ENCODE results near the gene KCNQ1.

KCNQ1 gene

DNA sequence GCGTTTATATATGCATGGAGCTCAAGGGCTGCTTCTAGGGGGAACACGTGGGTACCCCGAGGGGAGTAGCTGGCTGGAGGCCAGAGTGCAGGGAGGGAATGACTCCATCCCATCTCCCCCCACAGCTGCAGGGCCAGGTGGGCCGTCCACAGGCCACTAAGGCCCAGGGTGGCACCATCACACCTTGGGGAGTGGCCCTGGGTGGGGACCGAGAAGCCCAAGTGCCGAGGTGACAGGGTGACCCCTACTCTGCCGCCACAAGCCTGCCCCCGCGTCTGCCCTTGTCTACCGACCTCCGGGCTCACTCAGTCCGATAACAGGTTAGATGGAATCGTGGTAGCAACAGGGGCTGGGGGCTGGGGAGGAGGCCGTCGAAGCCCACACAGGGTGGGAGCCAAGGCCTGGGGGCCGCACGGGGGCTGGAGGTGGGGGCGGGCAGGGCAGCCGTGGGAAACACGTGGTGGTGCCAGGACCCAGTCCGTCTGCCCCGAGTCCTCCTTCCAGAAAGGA lies 129.3 kb downstream of the KCNQ1 start:
- no peak for DNase-seq

DNA sequence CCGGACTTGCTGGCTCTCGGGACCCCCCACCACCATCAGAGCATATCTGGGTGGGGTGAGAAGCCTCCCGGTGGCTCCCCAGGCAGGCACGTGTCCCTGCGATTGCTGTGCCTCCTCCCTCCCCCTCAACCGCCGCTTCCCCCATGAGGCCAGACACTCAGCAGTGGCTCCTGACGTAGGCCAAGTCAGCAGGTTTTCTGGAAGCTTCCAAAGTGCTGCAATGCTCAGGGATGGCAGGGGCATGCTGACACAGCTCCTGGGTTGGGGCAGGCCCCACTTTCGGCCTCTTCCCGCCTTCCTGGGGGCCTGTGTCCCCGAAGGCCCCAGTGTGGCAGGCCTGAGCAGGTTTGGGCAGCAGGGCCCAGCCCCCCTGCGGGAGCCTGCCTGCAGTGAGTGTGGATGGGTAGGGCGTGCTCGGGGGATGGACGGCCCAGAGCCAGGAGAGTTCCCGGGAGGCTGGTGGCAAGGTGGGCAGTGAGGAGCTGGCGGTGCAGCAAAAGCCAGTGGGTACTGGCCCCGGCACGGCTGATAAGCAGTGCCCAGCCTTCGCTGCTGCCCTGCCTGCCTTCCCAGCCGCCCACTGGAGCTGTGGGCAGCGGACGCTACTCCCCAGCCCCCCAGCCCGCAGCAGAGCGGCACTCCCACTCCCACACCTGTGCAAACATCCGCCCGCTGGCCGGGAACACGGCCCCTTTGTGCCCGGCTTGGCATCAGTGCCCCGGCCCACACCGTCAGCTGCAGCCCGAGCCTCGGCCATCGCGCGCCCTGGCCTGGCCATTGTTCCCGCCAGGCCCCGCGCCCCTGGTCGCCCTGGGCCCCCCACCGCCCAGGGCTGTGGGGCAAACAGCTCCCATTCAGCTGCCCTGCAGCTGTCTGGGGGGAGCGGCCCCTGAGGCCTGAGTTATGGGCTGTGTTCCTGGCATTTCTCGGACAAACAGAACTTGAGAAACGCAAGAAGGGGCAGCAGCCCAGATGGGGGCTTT lies 130.0 kb downstream of the KCNQ1 start:
- no peak for DNase-seq

DNA sequence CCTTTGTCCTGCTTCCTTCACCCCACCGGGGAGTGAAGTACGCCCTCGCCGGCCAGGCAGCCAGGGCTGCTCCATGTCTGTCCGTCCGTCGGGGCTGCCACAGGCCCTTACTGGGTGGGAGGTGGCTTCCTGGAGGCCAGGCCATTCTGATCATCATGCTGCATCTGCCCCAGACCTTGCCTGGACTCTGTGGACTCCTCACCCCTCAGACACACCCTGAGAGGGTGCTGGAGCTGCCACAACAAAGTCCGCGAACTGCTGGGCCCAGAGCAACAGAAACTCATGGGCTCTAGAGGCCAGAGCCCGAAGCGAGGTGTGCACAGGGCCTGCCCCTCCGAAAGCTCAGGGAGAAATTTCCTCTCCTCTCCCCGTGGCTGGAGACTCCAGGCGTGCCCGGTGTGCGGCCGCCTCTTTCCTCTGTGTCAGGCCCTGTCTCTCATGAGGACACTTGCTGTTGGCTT lies 130.8 kb downstream of the KCNQ1 start:
- DNase-seq = no peak

DNA sequence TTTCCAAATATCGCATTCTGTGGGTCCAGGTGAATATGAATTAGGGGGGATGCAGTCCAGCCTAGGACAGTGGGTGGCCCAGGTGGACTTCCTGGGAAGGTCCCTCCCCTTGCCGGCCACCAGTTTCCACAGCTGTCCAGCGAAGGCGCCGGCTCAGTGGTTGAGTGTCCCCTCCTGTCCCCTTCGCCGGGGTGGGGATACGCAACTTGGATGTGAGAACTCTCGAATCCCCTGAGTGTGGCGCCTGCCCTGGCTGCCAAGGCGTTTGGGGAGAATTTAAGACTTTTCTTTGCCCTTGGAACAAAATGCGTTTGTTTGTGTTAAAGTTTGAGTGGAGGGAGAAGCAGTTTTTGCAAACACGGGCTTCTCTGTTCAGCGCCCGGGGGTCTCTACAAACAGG lies 131.3 kb downstream of the KCNQ1 start:
- no peak for DNase-seq

DNA sequence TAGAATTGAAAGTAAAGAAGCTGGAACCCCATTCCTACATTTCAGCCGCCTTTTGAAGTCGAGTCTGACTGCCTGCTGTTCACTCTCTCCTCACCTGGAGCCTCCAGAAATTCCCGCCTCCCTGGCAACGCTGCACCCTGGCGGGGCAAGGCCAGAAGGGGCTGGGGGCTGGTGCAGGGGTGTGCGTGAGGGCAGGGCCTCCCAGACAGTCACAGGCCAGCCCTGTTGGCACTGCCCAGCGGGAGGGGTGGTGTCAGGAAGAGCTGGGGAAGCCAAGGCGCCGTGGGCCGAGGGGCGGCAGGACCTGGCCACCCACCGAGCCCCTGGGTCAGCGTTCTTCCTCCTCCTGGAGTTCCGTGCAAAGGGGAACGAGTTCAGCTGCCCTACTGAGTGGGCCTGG lies 131.7 kb downstream of the KCNQ1 start:
- DNase-seq = no peak

DNA sequence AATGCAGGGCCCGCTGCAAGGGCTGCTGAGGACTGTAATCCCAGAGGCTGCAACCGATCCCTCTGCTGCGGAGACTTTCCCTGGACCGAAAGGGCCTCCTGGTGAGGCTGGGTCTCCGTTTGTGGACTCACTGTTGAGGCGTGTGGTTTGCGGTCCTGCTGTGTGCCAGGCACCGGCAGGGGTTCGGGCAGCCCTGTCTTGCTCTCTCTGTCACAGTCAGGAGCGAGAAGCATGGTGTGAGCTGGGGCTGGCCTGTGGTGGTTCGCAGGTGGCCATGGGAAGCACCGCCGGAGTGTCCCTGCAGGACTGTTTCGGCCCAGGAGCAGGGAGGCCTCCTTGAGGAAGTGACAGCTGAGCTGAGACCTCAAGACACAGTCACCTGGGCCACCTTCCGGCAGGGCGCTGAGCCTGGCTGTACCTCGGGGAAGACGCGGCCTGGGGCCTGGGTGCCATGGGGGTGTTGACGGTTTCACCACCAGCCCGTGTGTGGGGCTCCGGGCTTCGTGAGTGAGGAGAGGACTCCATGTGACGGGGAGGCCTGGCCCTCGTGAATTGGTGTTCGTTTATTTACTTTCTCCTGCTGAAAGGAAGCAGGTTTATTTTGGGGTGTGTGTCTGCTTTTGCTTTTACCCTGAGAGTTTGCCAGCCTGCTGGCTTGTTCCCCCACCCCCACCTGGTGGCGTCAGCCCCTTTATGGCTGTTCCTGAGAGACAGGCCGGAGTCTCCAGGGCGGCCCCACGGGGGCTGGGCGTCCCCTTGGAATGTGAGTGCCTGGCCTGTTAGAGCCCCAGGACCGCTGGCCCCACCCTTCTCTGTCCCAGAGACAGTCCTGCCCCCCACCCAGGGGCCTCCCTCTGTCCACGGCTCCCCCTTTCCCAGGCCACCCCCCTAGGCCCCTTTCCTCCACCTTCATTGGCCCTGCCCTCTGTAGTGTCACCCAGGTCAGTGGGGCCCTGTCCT lies 132.5 kb downstream of the KCNQ1 start:
- no peak for DNase-seq

DNA sequence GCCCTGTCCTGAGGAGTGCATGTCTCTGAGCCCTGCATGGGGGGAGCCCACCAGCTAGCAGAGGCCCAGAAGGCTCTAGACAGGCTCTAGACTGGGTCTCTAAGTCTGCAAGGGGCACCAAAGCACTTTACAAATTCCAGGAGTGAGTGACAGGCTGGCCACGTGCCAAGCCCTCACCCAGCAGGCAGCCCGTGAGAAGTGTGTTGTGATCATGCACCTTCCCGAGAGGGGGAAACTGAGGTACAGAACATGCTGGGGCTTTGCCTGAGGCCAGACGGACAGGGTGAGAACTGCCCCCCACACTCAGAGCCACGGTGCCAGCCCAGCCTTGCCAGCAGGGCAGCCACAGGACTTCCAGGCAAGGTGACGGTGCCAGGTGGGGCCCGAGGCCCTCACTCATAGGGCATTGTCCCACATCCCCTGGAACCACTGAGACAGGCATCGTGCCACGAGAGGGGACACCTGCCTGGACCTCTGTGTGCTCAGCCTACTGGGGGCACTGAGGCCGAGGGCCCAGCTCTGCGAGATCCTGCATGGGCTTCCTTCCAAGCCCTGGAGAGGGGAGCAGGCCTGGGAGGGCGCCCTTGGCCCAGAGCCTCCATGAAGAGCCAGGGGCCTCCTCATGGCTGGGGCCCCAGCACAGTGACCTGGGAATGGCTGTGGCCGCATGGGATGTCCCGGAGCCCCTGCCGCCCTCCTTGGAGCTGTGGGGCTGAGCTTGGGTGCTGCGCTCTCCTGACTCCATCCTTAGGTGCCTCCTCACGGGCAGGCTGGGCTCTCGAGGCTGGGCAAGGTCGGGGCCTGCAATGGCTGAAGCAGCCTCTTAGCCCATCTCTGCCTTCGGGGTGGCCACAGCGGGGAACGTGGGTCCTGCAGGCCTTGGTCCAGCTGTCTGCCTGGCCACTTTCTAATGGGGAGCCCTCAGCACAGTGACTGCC lies 133.5 kb downstream of the KCNQ1 start:
- no peak for DNase-seq

DNA sequence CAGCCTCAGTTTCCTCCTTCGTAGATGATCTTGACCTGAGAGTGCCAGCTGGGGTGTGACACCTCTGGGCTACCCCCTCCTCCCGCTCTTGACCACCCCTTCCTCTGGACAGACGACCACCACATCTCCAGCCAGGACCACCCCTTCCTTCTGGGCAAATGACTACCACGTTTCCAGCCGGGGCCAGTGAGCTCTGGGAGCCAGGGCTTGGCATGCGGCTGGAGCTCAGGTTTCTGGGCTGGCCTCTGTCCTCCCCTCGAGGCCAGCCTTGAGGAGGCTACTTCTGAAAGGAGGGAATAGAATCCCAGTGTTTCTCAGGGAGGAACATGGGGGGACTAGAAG lies 134.1 kb downstream of the KCNQ1 start:
- no peak for DNase-seq

DNA sequence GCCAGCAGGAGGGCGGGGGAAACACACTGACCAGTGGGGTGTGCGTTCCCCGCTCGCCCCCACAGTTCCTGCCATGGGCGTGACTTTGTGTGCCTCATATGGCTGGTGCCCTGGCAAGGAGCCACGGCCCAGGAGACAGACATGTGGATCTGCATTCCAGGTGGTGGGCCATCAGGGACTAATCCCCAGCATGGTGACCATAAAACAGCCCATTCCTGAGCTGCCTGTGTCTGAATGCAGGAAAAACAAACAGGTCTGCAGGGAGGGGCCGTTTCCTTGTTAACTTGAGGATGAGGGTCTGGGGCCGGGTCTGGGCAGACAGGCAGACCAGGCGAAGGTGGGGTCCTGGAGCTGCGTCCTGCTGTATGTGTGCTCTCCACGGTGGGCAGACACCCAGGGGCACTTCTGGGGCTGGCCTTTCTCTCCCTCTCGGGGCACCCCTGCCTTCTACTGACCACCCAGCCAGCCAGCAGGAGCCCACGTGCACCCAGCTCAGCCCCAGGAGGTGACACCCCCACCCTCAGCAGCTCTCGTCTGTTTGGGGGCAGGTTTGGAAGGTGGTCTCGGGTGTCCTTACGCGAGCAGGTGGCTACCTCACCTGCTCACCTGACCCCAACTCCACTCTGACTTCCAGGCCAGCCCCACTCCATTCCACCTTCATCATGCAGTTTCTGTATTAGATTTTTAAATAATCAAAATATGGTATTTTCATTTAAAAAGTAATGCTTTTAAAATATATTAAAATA lies 134.7 kb downstream of the KCNQ1 start:
- no peak for DNase-seq

DNA sequence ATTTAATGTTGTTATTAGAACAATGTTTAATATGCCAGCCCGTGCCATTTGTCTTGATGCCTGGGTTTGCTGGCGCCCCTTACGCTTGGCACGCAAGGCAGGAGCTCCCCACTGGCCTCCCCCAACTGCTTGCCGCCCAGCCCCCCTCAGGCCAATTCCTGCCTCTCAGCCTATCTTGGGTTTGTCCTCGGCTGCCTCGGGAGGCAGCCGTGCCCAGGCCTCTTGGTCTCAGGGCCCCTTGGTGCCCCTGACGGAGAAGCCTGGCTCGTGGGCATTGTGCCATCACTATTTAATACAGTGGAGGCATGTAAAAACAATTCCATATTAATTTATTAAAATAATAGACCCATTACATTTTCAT lies 135.2 kb downstream of the KCNQ1 start:
- DNase-seq = no peak

DNA sequence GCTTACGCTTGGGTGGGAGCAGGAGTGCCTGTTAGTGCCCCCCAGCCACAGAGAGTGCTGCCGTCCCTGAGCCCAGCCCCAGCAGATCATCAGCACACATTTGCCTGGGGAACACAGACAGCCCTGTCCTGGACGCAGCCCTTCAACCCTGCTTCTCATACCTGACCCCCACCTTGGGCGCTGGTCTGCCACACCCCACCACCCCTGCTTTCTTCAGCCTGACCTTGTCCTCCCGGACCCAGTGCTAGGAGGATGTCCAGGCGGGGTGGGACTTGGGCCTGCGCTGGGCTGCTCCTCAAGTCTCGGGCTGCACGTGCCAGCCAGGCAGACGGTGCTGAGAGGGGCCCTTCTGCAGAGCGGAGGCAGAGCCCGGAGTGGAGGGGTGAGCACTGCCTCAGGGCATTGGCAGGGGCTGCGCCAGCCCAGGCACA lies 135.8 kb downstream of the KCNQ1 start:
- no peak for DNase-seq

DNA sequence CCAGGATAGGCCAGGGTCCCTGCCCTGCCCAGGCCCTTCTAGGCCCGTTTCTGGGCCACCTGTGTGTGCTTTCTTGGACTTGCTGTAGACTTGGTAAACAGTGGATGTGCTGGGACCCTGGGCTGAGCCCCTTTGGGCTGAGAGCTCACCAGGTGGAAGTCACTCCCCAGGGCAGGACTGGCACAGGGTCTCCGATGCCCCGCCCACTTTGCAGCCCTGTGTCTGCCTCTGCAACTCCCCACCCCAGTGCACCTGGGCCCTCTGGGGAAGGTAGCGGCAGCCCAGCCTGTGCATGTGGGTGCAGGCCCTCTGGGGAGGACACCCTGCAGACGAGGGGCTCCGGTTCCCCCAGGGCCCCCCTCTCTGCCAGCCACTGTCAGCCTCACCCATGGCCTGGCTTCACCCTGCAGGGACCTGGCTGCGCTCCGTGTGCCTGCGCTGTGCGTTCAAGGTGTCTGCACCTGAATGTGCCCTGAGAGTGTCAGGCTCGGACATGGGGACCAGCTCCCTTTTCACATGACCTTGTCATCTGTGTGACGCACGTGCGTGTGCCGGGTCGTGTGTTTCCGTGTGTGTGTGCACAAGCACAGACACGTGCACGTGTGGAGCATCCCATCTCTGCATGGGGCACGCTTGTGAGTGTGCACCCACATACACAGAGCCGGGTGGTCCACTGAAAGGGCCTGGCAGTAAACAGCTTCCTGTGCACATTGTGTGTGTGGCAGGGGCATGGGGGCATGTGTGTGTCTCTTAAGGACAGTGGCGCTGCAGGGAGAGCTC lies 136.5 kb downstream of the KCNQ1 start:
- no peak for DNase-seq

DNA sequence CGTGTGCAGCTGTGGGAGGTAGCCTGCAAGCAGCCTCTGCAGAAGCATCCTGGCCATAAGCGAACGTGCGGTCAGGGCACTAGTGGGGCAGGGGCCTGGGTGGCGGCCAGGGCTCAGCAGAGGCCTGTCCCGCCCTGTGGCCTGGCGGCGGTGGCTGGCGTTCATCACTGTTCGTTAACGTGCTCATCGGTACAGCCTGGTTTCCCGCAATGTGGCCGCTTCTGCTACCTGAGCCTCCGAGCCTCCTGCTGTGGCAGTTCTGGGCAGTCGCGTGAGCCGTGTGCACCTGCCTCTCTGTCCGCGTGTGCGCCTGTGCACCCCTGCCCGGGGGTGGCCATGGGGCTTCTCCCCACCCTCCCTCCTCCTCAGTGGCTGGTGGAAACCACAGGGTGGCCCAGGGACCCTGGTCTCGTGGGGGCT lies 137.1 kb downstream of the KCNQ1 start:
- no peak for DNase-seq

DNA sequence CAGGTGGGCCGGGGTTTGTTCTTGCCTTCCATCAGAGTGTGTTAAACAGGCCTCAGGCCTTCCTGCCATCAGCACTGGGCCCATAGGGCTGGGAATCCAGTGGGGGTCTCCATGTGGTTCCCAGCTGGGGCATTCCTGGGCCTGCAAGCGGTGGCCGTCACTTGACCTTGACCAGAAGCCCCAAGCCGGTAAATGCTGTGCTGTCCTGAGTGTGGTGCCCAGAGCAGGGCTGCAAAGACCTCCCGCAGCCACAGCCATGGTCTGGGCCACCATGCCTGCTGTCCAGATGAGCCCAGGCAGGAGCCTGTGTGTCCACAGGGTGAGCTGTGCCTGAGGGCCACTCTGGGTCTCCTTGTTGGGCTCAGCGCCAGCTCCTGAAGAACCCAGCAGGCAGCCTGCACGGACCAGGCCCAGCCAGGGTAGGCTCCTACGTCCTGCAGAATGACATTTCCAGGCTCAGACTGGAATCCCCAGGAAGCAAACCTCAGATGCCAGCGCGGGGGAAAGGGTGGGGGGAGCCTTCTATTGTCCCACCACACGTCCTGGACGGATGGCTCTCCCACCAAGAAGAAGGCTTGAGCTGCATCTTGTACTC lies 137.6 kb downstream of the KCNQ1 start:
- no peak for DNase-seq

DNA sequence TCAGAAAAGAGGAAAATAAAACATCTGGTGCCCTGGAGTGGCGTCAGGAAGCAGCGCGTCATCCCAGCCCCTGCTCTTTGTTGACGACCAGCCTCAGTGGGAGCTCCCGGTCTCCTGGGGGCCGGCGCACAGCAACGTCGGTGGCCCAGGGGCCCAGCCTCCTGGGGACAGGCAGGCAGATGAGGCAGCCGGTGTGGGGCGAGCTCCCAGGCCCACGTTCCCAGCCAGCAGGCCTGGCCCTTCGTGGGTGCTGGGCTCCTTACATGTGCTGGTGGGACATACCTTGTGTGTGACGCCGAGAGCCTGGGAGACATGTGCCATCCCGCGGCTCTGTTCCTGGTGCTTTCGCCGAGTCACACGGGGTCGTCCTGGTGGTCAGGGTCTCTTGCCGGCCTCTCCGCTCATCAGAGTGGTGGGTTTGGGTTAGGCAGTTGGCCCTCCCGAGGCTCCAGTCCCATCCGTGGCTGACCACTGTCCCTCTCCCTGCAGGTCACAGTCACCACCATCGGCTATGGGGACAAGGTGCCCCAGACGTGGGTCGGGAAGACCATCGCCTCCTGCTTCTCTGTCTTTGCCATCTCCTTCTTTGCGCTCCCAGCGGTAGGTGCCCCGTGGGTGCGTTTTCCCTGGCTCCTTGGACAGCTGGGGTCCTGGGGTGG lies 138.3 kb downstream of the KCNQ1 start:
- no peak for DNase-seq

DNA sequence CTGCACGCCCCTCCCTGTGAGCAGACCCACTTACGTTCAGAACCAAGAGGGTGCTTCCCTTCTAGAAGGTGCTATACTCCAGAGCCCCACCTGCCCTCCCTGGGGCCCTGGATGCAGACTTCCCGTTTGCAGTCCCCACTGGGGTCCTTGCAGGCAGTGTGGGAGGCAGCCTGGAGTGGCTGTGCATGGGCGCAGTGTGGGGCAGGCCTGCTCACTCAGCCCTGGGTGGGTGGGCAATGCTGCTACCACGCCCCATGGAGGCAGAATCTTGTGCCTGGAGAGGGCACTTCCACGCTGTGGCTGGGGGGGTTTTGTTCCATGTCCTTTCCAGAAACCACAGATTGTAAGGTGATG lies 138.8 kb downstream of the KCNQ1 start:
- DNase-seq = no peak

DNA sequence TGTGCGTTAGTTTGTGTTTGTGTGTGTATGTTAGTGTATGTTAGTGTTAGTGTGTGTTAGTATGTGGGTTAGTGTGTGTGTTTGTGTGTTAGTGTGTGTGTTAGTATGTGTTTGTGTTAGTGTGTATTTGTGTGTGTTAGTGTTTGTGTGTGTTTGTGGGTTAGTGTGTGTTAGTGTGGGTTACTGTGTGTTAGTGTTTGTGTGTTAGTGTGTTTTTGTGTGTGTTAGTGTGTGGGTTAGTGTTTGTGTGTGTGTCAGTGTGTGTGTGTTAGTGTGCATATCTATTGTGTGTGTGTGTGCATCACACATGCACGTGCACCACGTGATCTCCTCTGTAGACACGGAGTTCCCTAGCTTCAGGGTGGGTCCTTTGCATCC lies 139.6 kb downstream of the KCNQ1 start:
- no peak for DNase-seq

DNA sequence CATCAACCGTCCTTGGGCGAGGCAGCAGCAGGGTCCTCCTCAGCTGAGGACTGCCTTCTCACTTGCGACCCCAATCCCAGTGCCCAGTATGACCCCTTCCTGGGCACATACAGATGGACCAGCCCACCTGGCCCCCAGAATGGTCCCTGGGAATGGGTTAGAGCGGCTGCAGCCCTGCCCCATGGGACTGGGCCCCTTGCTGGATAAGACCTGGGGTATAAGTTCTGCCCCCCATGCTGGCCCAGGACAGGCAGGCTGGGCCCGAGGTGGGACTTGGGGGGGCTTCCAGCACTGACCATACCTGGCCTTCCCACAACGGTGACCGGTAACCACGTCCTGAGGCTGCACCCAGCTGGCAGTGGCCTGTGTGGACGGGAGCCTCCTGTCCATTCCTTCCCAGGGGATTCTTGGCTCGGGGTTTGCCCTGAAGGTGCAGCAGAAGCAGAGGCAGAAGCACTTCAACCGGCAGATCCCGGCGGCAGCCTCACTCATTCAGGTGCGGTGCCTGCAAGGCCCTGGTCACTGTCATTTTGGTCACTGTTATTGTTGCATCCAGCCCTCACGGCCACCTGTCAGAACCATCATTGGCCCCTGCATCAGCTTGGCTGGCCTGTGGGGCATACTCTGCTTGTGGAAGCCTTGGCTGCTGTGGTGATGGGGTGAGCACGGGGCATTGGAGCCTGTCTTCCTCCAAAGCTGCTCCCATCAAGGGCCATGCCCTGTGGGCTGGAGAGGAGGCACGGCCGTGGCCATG lies 140.2 kb downstream of the KCNQ1 start:
- no peak for DNase-seq

DNA sequence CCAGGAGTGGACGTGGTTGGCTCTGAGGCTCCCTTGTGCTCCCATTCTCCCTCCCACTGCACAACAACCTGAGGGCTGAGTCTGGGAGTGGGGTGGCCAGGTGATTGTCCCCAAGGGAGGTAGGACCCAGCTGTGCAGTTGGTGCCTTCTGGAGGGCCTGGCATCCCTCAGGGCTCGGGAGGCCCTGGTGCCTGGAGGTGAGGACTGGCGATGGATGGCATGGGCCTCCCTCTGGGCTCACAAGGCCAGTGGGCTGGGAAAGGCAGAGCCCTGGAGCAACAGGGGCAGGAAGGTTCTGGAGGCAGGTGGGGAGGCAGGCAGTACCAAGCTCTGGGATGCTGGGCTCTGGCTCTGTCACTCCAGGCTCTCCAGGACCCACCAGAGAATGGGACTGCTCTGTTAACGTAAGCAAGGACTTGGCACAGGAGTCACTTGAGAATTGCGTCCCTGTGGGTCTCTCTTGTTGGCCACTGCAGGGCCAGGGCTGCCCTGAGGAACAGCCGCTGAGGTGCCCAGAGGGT lies 140.8 kb downstream of the KCNQ1 start:
- no peak for DNase-seq
